ENCODE results near the gene DENND4A. TPM values are rescaled to one million over a fixed set of nuclear protein-coding genes. Genes with fewer than 3 reads are reported as not detected.
"Not testable (repeated sequence)": the region's sequence is repeated elsewhere in the genome, so short reads cannot be mapped to it uniquely, and the experiment has no call there.

DENND4A gene
- polyA plus RNA-seq, 2 of the 4 experiments (the other 2 are of a cell fraction) = 5.6 to 16.8 TPM

DNA sequence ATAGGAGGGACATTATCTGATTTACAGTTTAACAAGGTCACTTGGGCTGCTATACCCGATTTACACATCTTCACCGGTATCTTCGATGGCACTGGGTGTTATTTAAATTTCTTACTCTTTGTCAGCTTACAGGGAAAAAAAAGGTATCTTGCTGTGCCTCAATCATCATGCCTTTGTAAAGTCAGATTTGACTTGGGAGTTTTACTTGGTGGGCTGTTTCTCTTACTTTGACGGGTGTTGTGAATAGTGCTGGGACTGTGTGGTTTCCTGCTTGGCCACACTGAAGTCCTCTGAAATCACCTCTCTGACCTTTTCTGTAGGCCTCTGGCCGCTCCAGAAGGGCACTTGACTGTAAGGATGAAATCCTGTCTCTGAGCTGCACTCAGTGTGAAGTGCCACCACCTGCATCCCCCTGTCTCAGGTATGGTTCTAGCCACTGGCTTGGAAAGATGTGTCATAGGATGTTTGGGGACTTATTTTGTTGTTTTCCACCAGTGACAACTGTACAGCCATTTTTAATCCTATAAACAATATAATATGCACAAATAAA lies 173.5 kb downstream of the DENND4A start:
- CTCF ChIA-PET = interaction anchor here (1.2 to 1.8 kb wide), 3 partner anchors 8 to 20 kb away, joined by 3 to 4 read pairs (median 4); partner anchors contain the start of gene INTS14
- 74% methylated on average over 5 of the region's 5 CpGs for WGBS (ENCODE audit: missing lambda C conversion rate)
- no peak for DNase-seq (ENCODE audit: low read depth in 1 of 2, low spot score in 1 of 2)
- ATAC-seq = no peak
- H3K9me3 ChIP-seq = no peaks in the 10 kb centered on the region
- no peak for FAIRE-seq
- H3K4me2 ChIP-seq = no peak overlapping the region
- no peaks in the 10 kb centered on the region for H3K4me1 ChIP-seq
- H3K27ac ChIP-seq = no peak overlapping the region
- H3K4me3 ChIP-seq = no peak overlapping the region
- TF ChIP-seq MYC (IDR thresholded peaks at IDR 0.05; ENCODE audit: borderline replicate concordance, low read length) (no peak), CHD2 (IDR thresholded peaks at IDR 0.05; ENCODE audit: low read length, partially characterized antibody) (no peak), CBX2 (IDR thresholded peaks at IDR 0.05; ENCODE audit: borderline replicate concordance, low read depth) (no peak), SMC3 (IDR thresholded peaks at IDR 0.05) (no peak), NPAS2 (CRISPR knock-in tag; IDR thresholded peaks at IDR 0.05; ENCODE audit: borderline replicate concordance) (no peak), FOXS1 (CRISPR knock-in tag; IDR thresholded peaks at IDR 0.05) (no peak), NR3C1 (IDR thresholded peaks at IDR 0.05) (no peak), ESRRA (IDR thresholded peaks at IDR 0.05; ENCODE audit: borderline replicate concordance, low read length) (no peak), EHF (CRISPR knock-in tag; IDR thresholded peaks at IDR 0.05) (no peak)
- TF ChIP-seq, protein P1, sequence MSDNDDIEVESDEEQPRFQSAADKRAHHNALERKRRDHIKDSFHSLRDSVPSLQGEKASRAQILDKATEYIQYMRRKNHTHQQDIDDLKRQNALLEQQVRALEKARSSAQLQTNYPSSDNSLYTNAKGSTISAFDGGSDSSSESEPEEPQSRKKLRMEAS (IDR thresholded peaks at IDR 0.05) = no peak
- POLR2A ChIA-PET = no interaction called here

DNA sequence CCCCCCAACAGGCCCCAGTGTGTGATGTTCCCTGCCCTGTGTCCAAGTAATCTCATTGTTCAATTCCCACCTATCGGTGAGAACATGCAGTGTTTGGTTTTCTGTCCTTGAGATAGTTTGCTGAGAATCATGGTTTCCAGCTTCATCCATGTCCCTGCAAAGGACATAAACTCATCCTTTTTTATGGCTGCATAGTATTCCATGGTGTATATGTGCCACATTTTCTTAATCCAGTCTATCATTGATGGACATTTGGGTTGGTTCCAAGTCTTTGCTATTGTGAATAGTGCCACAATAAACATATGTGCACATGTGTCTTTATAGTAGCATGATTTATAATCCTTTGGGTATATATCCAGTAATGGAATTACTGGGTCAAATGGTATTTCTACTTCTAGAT lies 176.2 kb downstream of the DENND4A start:
- DNase-seq (ENCODE audit: low read depth in 1 of 2, low spot score in 1 of 2); FAIRE-seq; H3K27ac ChIP-seq; H3K9me3 ChIP-seq; H3K4me2 ChIP-seq; ATAC-seq; H3K4me3 ChIP-seq; CTCF ChIA-PET; POLR2A ChIA-PET; H3K4me1 ChIP-seq: not testable (repeated sequence)
- WGBS (ENCODE audit: missing lambda C conversion rate) = 100% methylated on average over 1 of the region's 1 CpG

DNA sequence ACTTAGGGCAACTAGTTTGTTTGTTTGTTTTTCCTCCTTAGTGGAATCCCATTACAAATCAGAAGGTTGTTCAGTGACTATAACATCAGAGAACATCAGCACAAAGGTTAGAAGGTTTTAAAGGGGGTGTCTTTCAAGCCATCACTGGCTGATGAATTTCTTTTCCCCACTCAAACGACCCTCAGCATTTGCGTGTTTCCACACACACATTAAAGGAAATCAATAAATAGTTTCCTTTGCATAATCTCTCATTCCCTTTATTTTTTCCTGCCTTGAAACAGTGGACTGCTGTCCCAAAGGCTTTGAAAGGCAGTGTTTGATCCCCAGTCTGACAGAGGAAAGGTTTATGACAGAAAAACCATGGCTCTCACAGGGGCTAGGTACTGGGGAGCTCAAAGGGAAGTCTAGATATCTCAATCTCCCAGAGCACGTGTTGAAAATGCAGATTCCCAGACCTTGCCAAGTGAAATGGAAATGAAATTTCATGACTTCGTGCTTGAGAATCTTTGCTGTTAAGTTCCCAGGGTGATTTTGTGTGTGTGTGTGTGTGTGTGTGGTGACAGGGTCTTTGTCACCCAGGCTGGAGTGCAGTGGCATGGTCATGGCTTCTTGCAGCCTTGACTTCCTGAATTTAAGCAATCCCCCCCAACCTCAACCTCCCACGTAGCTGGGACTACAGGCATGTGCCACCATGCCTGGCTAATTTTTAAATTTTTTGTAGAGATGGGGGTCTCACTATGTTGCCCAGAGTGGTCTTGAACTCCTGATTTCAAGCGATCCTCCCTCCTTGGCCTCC lies 178.9 kb downstream of the DENND4A start:
- ATAC-seq = no peak
- ChIA-PET POLR2A (interaction anchor here (0.7 kb wide), 2 partner anchors 191 to 256 kb away, joined by 3 to 4 read pairs; partner anchors contain the start of gene RAB11A), CTCF (interaction anchor here (1.0 to 5.6 kb wide), 8 partner anchors 9 to 256 kb away, joined by 3 to 43 read pairs (median 14); partner anchors contain the start of genes RAB11A and SLC24A1)
- H3K4me1 ChIP-seq = peaks cover 18% of the 10 kb centered on the region
- no peak overlapping the region for H3K27ac ChIP-seq
- no peaks in the 10 kb centered on the region for H3K9me3 ChIP-seq
- H3K4me2 ChIP-seq = no peak overlapping the region
- H3K4me3 ChIP-seq = no peak overlapping the region
- WGBS (ENCODE audit: missing lambda C conversion rate) = 62% methylated on average over 6 of the region's 6 CpGs
- TF ChIP-seq ZNF302 (CRISPR knock-in tag; IDR thresholded peaks at IDR 0.05) (no peak), POLR2AphosphoS2 (conservative IDR thresholded peaks at IDR 0.05; ENCODE audit: low read length) (no peak), CBX8 (IDR thresholded peaks at IDR 0.05) (no peak), RCOR1 (IDR thresholded peaks at IDR 0.05; ENCODE audit: low read depth, low read length) (no peak), HOXB5 (CRISPR knock-in tag; IDR thresholded peaks at IDR 0.05) (no peak), JUN (IDR thresholded peaks at IDR 0.05) (no peak), ZFP36 (IDR thresholded peaks at IDR 0.05; ENCODE audit: borderline replicate concordance, partially characterized antibody) (no peak), HDAC2 (IDR thresholded peaks at IDR 0.05) (no peak), TFCP2L1 (CRISPR knock-in tag; IDR thresholded peaks at IDR 0.05) (no peak), EP300 (IDR thresholded peaks at IDR 0.05) (no peak), GATA3 (IDR thresholded peaks at IDR 0.05; ENCODE audit: borderline replicate concordance) (no peak)
- TF ChIP-seq, protein P2, sequence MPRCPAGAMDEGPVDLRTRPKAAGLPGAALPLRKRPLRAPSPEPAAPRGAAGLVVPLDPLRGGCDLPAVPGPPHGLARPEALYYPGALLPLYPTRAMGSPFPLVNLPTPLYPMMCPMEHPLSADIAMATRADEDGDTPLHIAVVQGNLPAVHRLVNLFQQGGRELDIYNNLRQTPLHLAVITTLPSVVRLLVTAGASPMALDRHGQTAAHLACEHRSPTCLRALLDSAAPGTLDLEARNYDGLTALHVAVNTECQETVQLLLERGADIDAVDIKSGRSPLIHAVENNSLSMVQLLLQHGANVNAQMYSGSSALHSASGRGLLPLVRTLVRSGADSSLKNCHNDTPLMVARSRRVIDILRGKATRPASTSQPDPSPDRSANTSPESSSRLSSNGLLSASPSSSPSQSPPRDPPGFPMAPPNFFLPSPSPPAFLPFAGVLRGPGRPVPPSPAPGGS (IDR thresholded peaks at IDR 0.05) = no peak
- FAIRE-seq = no peak
- no peak for DNase-seq (ENCODE audit: low read depth in 1 of 2, low spot score in 1 of 2)
